Muscle of back (tissue), 11 donors: ENCODE data around the gene TPO. TPM values are rescaled to one million over a fixed set of nuclear protein-coding genes. Genes with fewer than 3 reads are reported as not detected.

ENCODE experiments used
- DNase-seq, 3 donors: peaks; one replicate each; pipeline versions ENCODE4 v3.0.0 to v3.0.0-alpha.2; 2013
- polyA plus RNA-seq, 10 donors: library from polyadenylated mRNA; unstranded; fragments of 120-200 nt; gene quantifications; one replicate each; pipeline ENCODE4 v1.2.1, GENCODE V29; 2013; ENCODE audit not compliant: insufficient read length in 10 of 10

TPO gene
- polyA plus RNA-seq, 10 donors, result 0.04 to 0.68 (median 0.27) TPM

DNA sequence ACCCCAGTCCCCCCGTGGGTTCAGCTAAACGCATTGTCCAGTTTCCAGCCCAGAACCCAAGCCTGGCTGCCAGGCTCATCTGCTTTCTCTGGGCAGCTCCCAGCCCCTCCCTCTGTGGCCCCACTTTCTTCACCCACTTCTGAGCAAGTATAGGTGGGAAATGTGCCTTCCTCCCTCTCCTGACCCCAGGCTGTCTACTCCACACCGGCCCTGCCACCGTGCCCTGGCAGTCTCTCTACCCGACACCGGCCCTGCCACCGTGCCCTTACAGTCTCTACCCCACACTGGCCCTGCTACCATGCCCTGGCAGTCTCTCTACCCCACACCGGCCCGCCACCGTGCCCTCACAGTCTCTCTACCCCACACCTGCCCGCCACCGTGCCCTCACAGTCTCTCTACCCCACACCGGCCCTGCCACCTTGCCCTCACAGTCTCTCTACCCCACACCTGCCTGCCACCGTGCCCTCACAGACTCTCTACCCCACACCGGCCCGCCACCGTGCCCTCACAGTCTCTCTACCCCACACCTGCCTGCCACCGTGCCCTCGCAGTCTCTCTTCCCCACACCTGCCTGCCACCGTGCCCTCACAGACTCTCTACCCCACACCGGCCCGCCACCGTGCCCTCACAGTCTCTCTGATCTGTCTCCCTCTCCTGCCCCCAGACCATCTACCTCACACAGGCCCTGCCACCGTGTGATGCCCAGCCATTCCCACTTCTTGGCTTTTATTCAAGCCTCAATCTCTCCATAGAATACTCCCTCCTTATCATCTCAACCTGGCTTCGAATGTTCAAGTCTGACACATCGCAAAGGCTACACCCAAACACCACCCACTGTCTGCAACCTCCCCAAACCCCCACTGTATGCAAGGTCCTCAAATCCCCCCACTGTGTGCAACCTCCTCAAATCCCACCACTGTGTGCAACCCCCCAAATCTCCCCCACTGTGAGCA lies 108.9 kb downstream of the TPO start:
- DNase-seq, result no peak

- DNase-seq, result no peak
These were observed 114.1 kb downstream of the TPO start for GRCh38 chr2:1527153-1527992.

GRCh38 chr2:1528273-1529064 lies 115.2 kb downstream of the TPO start:
- DNase-seq, result no peak

- no peak for DNase-seq
These were observed 125.4 kb downstream of the TPO start for GRCh38 chr2:1538663-1539062.

- no peak for DNase-seq
These were observed 126.2 kb downstream of the TPO start for GRCh38 chr2:1539441-1539840.

DNA sequence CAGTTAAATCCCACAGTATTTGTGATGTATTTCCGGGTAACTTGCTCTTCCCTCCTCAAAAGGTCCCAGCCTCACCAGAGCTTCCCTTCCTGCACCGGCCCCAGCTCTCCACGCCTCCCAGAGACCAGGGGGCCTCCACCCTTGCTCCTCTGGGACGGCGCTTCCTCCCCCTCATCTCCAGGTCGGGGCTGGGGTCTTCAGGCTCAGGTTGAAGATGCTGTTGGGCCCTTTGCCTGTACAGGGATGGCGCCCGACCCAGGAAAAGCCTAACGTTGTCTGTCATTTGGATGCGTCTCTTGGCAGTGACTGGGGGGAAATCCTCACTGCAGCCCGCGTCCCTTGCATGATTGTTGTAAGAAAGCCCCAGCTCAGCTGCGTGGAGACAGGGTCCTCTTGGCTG lies 126.7 kb downstream of the TPO start:
- no peak for DNase-seq

DNA sequence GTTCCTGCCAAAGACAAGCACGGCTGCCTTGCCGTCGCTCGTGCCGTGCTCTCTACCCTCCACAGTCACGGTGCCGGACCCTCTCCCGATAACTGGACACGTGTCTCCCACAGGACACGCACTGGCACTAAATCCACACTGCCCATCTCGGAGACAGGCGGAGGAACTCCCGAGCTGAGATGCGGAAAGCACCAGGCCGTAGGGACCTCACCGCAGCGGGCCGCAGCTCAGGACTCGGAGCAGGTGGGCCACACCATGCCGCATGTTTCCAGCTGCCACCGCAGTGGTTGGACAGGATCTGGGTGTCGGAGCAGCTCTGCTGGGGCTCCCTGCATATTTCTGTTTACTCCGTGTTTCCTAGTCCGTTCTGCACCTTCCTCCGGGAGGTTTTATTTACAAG lies 127.2 kb downstream of the TPO start:
- DNase-seq, result peak in 1 of 3 donors; percentile 44

DNA sequence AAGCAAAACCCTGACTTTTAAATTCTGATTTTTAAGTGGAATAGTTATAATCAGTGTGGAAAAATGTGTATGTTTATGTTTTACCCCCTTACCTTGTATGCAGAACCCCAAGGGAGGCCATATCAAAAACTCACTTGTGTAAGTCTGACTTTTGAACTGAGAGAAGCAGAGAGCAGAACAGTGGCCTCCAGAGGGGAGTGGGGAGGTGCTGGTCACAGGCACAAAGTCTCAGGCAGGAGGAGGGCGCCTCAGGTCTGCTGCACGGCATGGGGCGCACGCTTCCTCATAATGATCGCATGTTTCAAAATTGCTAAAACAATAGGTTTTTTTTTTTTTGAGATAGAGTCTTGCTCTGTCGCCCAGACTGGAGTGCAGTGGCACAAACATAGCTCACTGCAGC lies 127.8 kb downstream of the TPO start:
- no peak for DNase-seq

- no peak for DNase-seq
These were observed 128.7 kb downstream of the TPO start for GRCh38 chr2:1541819-1542475.

- no peak for DNase-seq
These were observed 129.7 kb downstream of the TPO start for GRCh38 chr2:1542971-1543370.

GRCh38 chr2:1543776-1544477 lies 130.7 kb downstream of the TPO start:
- DNase-seq, result no peak

GRCh38 chr2:1544478-1545069 lies 131.3 kb downstream of the TPO start:
- DNase-seq, result no peak

DNA sequence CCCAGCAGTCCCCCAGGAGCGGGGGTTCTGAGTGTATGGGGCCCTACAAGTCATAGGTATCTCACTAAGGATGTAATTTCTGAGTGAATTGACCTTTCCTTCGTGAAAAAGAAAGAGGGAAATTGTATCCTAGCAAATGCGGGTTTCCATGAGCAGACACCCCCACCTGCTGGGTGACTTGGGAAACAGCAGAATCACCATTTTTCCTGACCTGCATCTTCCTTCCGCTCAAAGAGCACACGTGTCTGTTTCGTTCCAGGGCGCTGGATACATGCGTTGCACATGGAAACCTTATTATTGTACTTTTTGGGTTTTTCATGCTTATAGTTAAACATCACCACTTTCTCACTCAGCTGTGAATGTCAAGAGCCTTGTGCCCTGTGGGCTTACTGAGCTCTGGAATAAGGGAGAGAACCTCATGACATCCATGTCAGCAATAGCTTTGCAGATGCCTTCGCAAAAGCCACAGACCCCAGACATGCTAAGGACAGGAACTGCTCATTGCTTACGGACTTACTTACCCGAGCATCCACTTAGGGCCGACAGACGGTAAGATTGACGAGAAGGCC lies 132.8 kb downstream of the TPO start:
- peak; percentile 38 to 72 (median 56) for DNase-seq

DNA sequence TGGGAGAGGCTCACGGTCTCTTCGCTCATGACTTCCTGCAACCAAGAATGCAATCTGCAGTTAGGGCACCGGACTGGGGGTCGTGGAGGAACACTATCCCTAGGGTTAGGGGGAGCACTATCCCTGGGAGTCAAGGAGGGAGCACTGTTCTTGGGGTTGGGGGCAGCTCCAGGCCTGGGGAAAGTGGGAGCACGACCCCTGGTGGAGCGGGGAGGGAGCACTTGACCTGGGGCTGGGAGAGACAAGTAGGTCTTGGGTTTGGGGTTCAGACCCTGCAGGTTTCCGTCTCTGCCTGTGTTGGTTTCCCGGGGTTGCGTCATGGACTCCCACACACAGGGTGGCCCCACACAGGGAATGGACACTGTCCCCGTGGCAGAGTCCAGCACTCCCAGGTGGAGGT lies 133.6 kb downstream of the TPO start:
- DNase-seq, result no peak

GRCh38 chr2:1548910-1549673 lies 135.8 kb downstream of the TPO start:
- DNase-seq, result no peak

- no peak for DNase-seq
These were observed 136.8 kb downstream of the TPO start for GRCh38 chr2:1550076-1550475.

GRCh38 chr2:1550658-1551316 lies 137.5 kb downstream of the TPO start:
- peak; percentile 20 to 69 (median 48) for DNase-seq

DNA sequence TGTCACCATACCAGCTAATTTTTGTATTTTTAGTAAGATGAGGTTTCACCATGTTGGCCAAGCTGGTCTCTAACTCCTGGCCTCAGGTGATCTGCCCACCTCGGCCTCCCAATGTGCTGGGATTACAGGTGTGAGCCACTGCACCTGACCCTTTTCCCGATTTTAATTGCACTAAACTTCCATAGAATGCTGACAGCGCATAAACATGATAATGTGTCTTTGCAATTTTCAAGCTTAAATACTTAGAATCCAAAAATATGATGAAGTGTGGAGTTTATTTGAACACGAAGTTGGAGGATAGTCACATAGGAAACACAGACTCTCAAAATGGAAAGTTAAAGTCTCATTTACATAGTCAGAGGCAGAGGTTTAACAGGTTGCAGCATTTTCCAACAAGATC lies 138.6 kb downstream of the TPO start:
- no peak for DNase-seq

DNA sequence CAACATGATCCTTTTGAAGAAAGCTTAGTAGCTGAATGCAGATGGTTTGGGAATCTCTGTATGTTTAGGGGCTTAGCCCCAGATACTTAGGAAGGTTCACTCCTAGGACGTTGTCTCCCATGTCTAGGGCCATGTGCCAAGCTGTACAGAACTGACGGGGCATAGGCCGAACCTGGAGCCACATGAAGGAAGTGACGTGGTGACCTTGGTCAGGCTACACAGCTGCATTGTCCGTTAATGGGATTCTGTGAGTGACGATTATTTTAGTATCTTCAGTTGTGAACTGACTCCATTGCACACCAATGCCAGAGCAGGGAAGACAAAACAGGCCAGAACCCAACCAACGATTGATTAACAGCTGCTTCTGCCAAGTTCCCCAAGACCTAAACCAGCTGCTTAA lies 139.3 kb downstream of the TPO start:
- no peak for DNase-seq
